Activated CD8-positive, alpha-beta memory T cell treated with anti-CD3 and anti-CD28 coated beads, Interleukin-2, amount 50 U/mL, for 4 hours (primary cell): ENCODE measurements around the gene PSD.
A peak's percentile ranks its signal among the peaks of the same experiment; 100 is the strongest.

ENCODE experiments used
- DNase-seq: peaks from one replicate; pipeline ENCODE4 v3.0.0-alpha.2; 2020

Gene PSD

DNA sequence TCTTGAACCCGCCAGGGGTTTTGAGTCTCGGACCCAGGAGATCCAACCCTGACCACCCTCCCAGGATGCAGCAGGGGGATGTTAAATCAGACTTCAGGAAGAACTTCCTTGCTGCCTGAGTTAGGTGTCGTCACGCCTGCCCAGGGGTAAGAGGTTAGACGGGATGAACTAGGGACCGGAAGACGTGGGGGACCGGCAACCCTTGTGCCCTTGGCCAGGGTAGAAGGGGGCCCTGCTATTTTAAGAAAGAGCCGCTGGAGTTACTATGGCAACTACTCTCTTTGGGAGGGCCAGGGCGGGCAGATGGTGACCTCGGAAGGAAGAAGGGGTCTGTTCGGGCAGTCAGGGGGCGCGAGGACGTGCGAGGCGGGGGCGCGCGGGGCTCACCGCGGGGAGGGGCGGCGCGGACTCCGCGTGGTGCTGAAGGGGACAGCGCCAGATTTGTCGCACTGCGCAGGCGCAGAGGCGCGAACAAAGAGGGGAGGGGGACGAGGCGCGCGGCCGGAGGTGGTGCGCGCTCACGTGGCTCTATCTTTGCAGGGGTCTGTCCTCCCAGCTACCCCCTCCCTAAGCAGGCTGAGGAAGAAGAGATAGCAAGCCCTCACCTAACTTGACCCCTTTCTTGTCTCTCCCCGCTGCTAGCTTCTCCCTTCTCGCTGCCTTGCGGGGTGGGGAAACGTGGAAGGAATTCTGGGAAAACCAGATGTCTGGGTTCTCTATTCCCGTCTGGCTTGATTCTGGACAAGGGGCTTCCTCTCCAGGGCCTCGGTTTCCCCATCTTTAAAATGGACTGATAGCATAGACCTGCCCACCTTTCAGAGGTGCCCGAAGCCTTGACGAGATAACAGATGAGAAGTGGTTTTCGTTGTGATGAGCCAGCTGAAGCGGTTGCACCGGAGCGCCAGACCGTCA is 940 bp upstream of the PSD start:
- peak; percentile 65 for DNase-seq

GRCh38 chr10:102416695-102417094 is 1.9 kb downstream of the PSD start:
- no peak for DNase-seq

GRCh38 chr10:102416283-102416682 is 2.3 kb downstream of the PSD start:
- no peak for DNase-seq

DNA sequence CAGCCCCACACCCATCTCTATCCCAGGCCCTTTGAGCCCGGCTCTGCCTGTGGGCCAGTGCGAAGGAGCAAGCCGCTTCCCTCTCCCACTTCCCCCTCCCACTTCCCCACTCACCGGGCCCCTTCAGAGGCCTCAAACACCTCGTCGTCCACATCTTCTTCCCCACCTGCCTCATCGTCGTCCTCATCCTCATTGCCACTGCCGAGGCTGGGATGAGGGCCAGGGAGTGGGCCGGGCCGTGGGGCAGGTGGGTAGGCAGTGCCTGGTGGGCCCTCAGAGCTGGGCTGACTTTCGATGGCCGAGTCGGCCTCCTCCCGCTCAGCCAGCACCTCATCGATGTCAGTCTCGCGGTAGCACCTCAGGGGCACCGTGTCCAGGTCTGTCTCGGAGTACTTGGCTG is 3.8 kb downstream of the PSD start:
- no peak for DNase-seq

GRCh38 chr10:102413806-102414561 is 4.6 kb downstream of the PSD start:
- DNase-seq: no peak

DNA sequence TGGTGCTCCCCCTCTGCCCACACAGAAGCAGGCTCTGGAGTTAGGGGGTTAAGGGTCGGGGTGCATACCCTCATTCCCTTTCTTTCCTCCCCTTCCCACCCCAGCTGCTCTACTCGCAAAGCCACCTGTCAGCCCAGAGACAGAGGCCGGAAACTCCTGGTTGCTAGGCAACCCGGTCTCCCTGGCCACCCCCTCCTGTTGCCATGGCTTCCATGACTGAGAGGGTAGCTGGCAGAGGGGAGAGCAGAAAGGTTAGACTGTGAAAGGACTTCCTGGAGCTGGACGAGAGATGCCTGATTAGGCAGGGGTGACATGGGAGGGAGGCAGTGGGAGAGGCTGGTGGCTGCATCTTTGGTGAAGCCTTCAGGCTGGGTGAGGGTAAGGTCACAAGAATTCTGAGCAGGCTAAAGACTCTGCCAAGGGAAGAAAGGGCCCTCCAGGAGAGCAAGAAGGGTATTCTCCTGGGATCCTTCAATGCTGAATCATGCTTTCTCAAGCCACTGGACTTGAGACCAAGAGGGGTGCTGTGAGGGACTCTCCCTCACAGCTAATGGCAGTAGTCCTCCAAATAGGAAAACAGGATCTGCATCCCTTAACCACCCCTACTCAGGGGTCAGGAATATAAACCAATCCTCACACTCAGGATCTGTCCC is 5.4 kb downstream of the PSD start:
- no peak for DNase-seq

- DNase-seq: no peak
Measured at GRCh38 chr10:102412293-102412692, 6.3 kb downstream of the PSD start.

- DNase-seq: no peak
Measured at GRCh38 chr10:102411341-102412255, 7.0 kb downstream of the PSD start.

GRCh38 chr10:102410429-102411073 is 8.0 kb downstream of the PSD start:
- DNase-seq: peak; percentile 73

DNA sequence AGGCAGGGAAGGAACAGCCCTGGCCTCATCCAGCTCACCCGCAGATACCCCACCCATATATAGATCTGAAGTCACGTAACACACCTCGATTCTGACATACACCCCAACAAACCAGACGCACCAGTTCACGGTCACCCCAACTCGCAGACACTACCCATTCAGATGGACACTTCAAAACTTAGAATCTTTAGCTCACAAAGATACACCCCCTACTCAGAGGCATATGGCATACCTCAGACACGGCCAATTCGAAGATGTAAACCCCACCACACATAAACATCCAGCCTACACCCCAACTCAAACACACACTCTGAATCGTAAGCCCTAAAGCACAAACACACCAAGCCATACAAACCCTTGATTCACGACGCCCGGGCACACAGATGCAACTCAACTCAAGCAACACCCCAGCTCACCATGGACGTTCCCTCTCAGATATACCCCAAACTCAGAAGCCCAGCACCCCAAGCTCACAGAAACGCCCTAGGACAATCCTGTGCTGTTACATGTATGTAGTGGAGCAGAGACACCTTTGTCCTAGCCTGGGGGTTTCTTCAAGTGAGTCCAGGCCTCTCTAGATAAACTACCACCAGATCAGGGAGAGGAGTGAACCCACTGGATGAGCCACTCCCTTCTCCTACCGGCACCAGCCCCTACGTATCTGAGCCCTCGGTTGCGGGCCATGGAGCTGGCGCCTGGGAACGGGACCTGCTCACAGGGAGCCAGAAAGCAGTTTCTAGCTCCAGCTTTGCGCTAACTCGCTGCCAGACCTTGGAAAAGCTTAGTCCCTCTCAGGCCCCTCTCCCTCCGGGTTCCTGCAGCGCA is 8.8 kb downstream of the PSD start:
- DNase-seq: no peak

- DNase-seq: peak; percentile 85
Measured at GRCh38 chr10:102408728-102409603, 9.6 kb downstream of the PSD start.

DNA sequence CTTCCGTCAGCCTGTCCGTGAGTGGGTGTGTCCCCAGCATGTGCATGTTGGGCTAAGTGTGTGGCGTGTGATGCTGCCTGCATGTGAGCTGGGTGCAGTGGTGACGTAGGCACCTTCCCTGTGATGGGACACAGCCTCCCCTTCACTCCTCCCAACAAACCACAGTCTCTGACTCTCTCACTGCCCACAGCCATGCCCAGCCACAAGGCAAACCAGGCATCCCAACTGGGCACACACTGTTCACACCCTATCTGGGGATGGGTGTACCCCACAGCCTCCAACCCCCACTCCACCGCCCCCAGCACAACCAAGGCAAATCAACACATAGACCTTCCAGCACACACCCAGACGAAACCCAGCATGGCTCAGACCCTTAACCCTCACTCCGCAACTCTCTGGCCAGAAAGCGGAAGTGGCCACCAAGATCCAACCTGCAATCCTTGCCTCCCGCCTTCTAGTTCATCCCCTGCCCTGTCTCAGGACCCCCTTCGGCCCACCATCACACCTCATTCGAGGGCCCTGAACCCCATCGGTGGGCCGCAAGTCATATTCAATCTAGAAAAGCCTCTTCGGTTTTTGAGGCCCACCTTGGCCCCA is 10.4 kb downstream of the PSD start:
- no peak for DNase-seq

DNA sequence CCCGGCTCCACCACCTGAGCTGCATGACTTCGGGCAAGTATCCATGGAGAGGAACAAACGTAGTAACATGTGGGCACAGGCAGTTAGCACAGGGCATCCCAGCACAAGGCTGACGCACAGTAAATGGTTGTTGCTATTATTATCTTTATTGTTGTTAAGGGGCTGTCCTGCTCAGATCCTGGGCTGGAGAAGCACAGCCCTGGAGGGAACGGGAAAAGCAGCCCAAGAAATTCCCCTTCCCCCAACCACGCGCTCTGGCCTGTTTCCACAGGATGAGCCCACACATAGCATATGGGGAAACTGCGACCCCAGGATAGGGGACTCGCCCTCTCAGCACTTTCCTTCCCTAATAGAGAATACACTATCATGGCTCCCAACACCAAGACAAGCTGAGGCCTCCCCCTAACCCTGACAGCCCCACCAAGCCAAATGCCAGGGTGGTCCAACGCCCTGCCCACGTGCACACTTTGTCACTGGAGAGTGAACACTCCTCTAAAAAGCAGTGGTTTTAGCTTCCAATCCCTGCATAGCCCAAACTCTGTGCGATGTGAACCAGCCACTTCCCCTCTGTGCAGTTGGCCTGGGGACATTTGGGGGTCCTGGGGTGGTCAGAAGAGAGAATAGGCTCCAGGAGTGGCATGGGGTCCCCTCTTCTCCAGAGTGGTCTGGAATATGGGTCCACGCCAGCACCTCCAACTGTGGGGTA is 11.0 kb downstream of the PSD start:
- DNase-seq: no peak

DNA sequence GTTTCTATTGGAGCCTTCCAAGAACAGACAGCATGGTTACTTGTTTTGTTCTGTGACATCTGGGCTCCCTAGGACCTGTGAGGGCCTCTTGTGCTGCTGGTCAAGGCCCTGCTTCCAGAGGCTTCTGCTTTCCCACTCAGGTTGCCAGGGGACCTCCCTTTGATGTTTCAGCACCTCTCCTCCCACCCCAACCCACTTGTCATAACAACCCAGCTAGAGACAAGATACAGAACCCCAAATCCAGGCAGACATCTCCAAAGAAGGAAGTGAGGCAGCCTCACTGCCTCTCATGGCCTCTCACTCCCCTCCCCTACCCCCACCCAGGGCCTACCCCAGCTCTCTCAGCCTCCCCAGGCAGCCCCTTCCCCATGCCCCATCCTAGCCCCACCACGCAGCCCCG is 11.8 kb downstream of the PSD start:
- DNase-seq: no peak

DNA sequence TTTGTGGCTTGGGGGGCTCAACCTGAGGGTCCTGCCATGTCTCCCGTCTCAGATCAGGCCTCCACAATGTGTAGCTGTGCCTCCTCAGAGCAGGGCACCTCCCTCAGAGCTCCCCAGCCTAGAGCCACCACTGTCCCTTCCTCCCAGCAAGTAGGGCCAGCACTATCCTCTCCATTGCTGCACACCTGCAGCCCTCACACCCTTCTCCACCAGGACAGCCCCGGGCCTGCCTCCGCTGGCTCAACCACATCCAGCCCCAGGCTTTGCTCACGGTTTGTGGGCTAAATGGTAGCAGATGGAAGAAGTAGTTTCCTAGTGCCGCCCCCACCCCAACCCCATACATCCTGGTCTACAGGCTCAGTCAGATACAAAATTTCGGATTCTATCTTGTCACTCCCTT is 13.0 kb downstream of the PSD start:
- no peak for DNase-seq

GRCh38 chr10:102405108-102405571 is 13.4 kb downstream of the PSD start:
- DNase-seq: no peak

DNA sequence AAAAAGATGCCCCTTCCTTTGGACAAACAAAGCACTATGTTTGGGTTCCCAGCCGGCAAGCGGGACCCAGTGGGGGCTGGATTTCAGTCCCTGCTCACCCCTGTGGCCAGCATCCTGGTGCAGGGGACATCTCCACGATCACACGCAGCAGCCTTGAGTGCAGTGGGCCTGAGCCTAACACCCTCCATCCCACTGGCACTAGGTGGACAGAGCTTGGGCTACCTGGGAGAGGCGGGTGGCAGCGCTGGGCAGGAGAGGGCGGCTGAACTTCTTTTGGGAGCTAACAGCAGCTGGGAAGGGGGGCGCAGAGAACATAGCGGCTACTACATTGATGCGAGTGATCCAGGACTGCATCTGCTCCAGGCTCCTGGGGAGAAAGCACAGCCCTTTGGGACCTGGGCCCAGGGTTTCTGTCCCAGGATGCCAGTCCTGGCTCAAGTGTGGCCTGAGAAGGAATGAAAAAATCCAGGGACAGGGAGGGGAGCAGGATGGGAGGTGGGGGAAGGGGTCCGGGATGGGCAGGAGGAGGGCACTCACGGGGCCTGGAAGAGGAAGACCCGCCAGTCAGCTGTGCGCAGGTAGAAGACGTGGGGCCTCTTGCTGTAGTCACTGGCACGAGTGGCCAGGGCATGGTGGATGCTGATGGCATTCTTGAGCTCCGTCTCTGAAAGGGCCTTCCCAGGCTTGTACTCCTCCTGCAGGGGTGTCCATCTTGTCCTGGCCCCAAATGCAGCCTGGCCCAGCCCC is 14.1 kb downstream of the PSD start:
- DNase-seq: no peak

GRCh38 chr10:102403115-102403514 is 15.5 kb downstream of the PSD start:
- no peak for DNase-seq
